Urinary bladder (tissue), 4 donors: ENCODE data around the gene DLST. TPM values are rescaled to one million over a fixed set of nuclear protein-coding genes. Genes with fewer than 3 reads are reported as not detected.
A peak's percentile ranks its signal among the peaks of the same experiment; 100 is the strongest.

Source experiments
- DNase-seq: peaks from one replicate; pipeline ENCODE4 v3.0.0-alpha.2; 2015; ENCODE audit errors: extremely low spot score
- H3K27ac ChIP-seq: one replicate; pipeline ENCODE4 v1.5.1; 2013; ENCODE audit warnings: low read depth, mild to moderate bottlenecking, moderate library complexity
- H3K36me3 ChIP-seq: one replicate; pipeline ENCODE4 v1.6.1; 2013; ENCODE audit warnings: mild to moderate bottlenecking, moderate library complexity; ENCODE audit not compliant: insufficient read depth
- H3K4me1 ChIP-seq: one replicate; pipeline ENCODE4 v1.6.1; 2013; ENCODE audit warnings: mild to moderate bottlenecking, moderate library complexity; ENCODE audit not compliant: insufficient read depth
- H3K4me3 ChIP-seq: one replicate; pipeline ENCODE4 v1.5.1; 2013; ENCODE audit warnings: low read depth, low read length
- WGBS: extraction: QIAGEN DNeasy Blood & Tissue Kit; methylation state at CpG from one replicate; pipeline ENCODE4 v1.1.7; 2013; 5-methylcytosine and 5-hydroxymethylcytosine counted together
- polyA plus RNA-seq: library from polyadenylated mRNA; stranded (reverse); fragments of 200-250 nt; gene quantifications from one replicate; pipeline ENCODE4 v1.2.3, GENCODE V29; 2013
- total RNA-seq: library from RNA; depleted of rRNA; stranded (reverse); fragments of >200 nt; gene quantifications from one replicate; pipeline ENCODE4 v1.2.3, GENCODE V29; 2014
- donor health status: healthy with polysubstance abuse.
- donor health status: healthy.

DLST gene
- total and polyA plus RNA-seq, 2 donors, result 50.2 to 96.3 TPM

- no peak for DNase-seq
- WGBS, result 90% methylated on average over 8 of the region's 8 CpGs
Observed at GRCh38 chr14:74936731-74937130, 55.0 kb downstream of the DLST start.

GRCh38 chr14:74937171-74937570 is 55.5 kb downstream of the DLST start:
- Histone ChIP-seq H3K27ac (no peak overlapping the region), H3K4me3 (no peak overlapping the region), H3K36me3 (no peaks in the 10 kb centered on the region), H3K4me1 (no peaks in the 10 kb centered on the region)
- WGBS, result 86% methylated on average over 2 of the region's 2 CpGs
- DNase-seq, result no peak

More at GRCh38 chr14:74936731-74937130, 55.0 kb downstream of the DLST start:
- no peaks in the 10 kb centered on the region for H3K36me3 ChIP-seq
- H3K4me1 ChIP-seq, result no peaks in the 10 kb centered on the region
- H3K27ac ChIP-seq, result no peak overlapping the region
- no peak overlapping the region for H3K4me3 ChIP-seq

- Histone ChIP-seq H3K27ac (peak overlapping the region; percentile 76), H3K36me3 (no peaks in the 10 kb centered on the region), H3K4me3 (no peak overlapping the region), H3K4me1 (no peaks in the 10 kb centered on the region)
- no peak for DNase-seq
- WGBS, result 95% methylated on average over 10 of the region's 10 CpGs
Observed at GRCh38 chr14:74938531-74939495, 57.1 kb downstream of the DLST start.

GRCh38 chr14:74940956-74941565 is 59.3 kb downstream of the DLST start:
- Histone ChIP-seq H3K4me3 (no peak overlapping the region), H3K27ac (peak overlapping the region; percentile 40), H3K4me1 (no peaks in the 10 kb centered on the region), H3K36me3 (no peaks in the 10 kb centered on the region)
- no peak for DNase-seq
- WGBS, result 89% methylated on average over 18 of the region's 18 CpGs

GRCh38 chr14:74941676-74942097 is 60.0 kb downstream of the DLST start:
- H3K4me3 ChIP-seq, result no peak overlapping the region
- H3K4me1 ChIP-seq, result no peaks in the 10 kb centered on the region
- whole genome bisulfite sequencing, result 35% methylated on average over 13 of the region's 13 CpGs
- peak overlapping the region; percentile 40 for H3K27ac ChIP-seq
- no peak for DNase-seq
- H3K36me3 ChIP-seq, result no peaks in the 10 kb centered on the region

- DNase-seq, result no peak
- H3K27ac ChIP-seq, result no peak overlapping the region
- WGBS, result 77% methylated on average over 12 of the region's 12 CpGs
- H3K36me3 ChIP-seq, result no peaks in the 10 kb centered on the region
- H3K4me3 ChIP-seq, result no peak overlapping the region
- H3K4me1 ChIP-seq, result no peaks in the 10 kb centered on the region
Observed at GRCh38 chr14:74942181-74942580, 60.5 kb downstream of the DLST start.

GRCh38 chr14:74942608-74943007 is 60.9 kb downstream of the DLST start:
- WGBS, result 83% methylated on average over 11 of the region's 11 CpGs
- Histone ChIP-seq H3K4me1 (no peaks in the 10 kb centered on the region), H3K4me3 (no peak overlapping the region), H3K36me3 (no peaks in the 10 kb centered on the region), H3K27ac (no peak overlapping the region)
- no peak for DNase-seq

GRCh38 chr14:74945261-74945851 is 63.6 kb downstream of the DLST start:
- no peak overlapping the region for H3K27ac ChIP-seq
- no peaks in the 10 kb centered on the region for H3K4me1 ChIP-seq
- no peaks in the 10 kb centered on the region for H3K36me3 ChIP-seq
- no peak overlapping the region for H3K4me3 ChIP-seq
- WGBS, result 74% methylated on average over 17 of the region's 17 CpGs
- DNase-seq, result no peak

- Histone ChIP-seq H3K36me3 (no peaks in the 10 kb centered on the region), H3K4me3 (no peak overlapping the region), H3K27ac (no peak overlapping the region), H3K4me1 (no peaks in the 10 kb centered on the region)
- WGBS, result 44% methylated on average over 17 of the region's 17 CpGs
- no peak for DNase-seq
Observed at GRCh38 chr14:74945852-74946658, 64.3 kb downstream of the DLST start.

GRCh38 chr14:74946659-74947281 is 65.1 kb downstream of the DLST start:
- Histone ChIP-seq H3K4me3 (no peak overlapping the region), H3K36me3 (no peaks in the 10 kb centered on the region), H3K27ac (no peak overlapping the region), H3K4me1 (no peaks in the 10 kb centered on the region)
- no peak for DNase-seq
- WGBS, result 19% methylated on average over 5 of the region's 5 CpGs

GRCh38 chr14:74947353-74948227 is 65.9 kb downstream of the DLST start:
- Histone ChIP-seq H3K27ac (peak overlapping the region; percentile 15), H3K36me3 (no peaks in the 10 kb centered on the region), H3K4me3 (no peak overlapping the region), H3K4me1 (no peaks in the 10 kb centered on the region)
- no peak for DNase-seq
- WGBS, result 72% methylated on average over 13 of the region's 13 CpGs
